Measurements from ENCODE around the gene NOTUM.

NOTUM gene

GRCh38 chr17:81909966-81910839 is 50.8 kb downstream of the NOTUM start:
- H3K4me3 ChIP-seq (ENCODE audit: low read depth, low read length), result peak overlapping the region; percentile 76
- TF ChIP-seq, protein P1, sequence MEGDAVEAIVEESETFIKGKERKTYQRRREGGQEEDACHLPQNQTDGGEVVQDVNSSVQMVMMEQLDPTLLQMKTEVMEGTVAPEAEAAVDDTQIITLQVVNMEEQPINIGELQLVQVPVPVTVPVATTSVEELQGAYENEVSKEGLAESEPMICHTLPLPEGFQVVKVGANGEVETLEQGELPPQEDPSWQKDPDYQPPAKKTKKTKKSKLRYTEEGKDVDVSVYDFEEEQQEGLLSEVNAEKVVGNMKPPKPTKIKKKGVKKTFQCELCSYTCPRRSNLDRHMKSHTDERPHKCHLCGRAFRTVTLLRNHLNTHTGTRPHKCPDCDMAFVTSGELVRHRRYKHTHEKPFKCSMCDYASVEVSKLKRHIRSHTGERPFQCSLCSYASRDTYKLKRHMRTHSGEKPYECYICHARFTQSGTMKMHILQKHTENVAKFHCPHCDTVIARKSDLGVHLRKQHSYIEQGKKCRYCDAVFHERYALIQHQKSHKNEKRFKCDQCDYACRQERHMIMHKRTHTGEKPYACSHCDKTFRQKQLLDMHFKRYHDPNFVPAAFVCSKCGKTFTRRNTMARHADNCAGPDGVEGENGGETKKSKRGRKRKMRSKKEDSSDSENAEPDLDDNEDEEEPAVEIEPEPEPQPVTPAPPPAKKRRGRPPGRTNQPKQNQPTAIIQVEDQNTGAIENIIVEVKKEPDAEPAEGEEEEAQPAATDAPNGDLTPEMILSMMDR (IDR thresholded peaks at IDR 0.05; ENCODE audit: low read depth, low read length), result no peak

DNA sequence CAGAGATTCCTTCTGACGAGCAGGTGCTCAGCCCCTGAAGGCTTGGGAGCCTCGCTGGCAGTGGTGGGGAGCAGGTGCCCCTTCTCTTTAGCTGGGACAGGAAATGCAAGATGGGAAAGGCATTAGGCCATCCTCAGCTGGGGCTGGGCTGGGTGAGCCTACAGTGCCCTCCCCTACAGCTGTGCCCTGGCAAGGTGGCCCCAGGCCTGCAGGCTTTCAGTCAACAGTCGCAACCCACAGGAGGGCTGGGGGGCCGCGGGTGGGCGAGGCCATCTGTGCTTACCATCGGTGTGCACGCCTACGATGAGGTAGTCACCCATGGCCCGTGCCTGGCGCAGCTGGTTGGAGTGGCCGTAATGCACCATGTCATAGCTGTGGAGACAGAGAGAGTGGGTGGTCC is 51.8 kb downstream of the NOTUM start:
- H3K4me3 ChIP-seq (ENCODE audit: low read depth, low read length), result no peak overlapping the region
- TF ChIP-seq, protein P1 (IDR thresholded peaks at IDR 0.05; ENCODE audit: low read depth, low read length), result no peak

DNA sequence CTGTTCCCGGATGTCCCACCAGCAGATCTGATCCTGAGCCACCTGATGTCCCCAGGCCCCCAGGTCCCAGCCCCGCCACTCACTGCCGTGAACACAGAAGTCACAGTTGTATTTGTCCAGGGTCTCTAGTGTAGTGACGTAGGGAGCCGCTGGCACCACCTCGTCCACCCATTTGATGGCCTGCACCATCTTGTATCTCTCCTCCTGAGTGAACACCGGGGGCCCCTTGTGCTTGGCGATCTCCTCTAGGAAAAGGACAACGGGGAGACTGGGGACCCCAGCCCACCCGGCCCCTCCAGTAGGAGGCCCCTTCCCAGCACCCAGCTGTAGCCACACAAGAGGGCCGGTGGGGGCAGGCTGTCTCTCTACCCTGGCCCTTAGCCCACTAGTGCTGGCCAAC is 52.2 kb downstream of the NOTUM start:
- TF ChIP-seq, protein P1 (IDR thresholded peaks at IDR 0.05; ENCODE audit: low read depth, low read length), result no peak
- H3K4me3 ChIP-seq (ENCODE audit: low read depth, low read length), result no peak overlapping the region

- H3K4me3 ChIP-seq (ENCODE audit: low read depth, low read length), result no peak overlapping the region
- TF ChIP-seq, protein P1 (IDR thresholded peaks at IDR 0.05; ENCODE audit: low read depth, low read length), result no peak
Observed at GRCh38 chr17:81907219-81908145, 53.5 kb downstream of the NOTUM start.

DNA sequence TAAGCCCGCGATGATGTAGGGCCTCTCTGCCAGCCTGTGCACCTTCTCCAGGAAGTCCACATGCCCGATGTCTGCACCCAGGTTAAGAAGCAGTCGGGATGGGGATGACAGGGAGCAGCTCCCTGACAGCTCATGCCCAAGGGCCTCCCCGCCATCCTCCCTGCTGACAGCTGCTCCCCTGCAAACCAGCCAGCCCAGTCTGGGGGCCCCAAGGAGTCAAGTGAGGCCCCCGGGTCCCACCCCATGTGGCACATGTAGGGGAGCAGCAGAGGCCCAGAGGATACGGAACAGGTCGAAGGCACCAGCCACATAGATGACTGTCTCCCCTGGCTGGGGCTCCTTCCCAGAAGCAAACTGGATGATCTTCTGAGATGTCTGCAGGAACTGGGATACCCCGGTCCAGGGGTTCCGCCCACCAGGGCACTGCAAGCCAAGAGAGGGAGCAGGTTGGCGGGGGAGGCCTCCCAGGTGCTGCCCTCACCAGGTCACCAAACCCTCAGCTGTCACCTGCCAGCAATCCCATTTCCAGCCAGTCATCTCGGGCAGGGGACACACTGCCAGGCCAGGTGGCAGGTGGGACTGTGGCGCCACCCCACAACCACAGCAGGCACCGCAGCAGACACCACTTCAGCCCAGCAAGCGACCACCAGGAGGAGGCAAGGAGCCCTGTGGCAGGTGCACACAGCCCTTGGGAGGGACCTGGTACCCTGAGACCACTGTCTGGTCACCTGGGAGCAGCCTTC is 54.3 kb downstream of the NOTUM start:
- TF ChIP-seq, protein P1 (IDR thresholded peaks at IDR 0.05; ENCODE audit: low read depth, low read length), result no peak
- H3K4me3 ChIP-seq (ENCODE audit: low read depth, low read length), result no peak overlapping the region

GRCh38 chr17:81905993-81906392 is 55.0 kb downstream of the NOTUM start:
- TF ChIP-seq, protein P1 (IDR thresholded peaks at IDR 0.05; ENCODE audit: low read depth, low read length), result no peak
- H3K4me3 ChIP-seq (ENCODE audit: low read depth, low read length), result no peak overlapping the region
